CD4-positive, alpha-beta T cell treated with Interleukin-17A for 4 hours (primary cell): Measurements from ENCODE around the gene UTP25.

Experiments
- DNase-seq: peaks from one replicate; pipeline ENCODE4 v3.0.0-alpha.2; 2020; ENCODE audit warnings: mixed read lengths

The UTP25 gene

DNA sequence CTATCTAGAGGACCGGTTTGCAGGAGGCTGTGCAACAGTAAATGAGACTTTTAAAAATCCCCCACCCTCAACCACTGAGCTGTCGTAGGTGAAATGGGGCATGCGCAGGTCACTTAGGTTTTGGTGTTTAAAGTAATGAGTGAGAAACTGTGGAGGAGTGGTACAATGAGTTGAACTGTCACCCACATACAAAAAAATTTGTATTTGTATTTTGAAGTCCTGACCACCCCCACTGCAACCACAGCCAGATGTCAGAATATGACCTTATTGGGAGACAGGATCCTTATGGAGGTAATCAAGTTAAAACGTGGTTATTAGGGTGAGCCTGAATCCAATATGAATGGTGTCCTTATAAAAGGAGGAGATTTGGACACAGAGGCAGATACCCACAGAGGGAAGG lies 20.3 kb upstream of the UTP25 start:
- no peak for DNase-seq

DNA sequence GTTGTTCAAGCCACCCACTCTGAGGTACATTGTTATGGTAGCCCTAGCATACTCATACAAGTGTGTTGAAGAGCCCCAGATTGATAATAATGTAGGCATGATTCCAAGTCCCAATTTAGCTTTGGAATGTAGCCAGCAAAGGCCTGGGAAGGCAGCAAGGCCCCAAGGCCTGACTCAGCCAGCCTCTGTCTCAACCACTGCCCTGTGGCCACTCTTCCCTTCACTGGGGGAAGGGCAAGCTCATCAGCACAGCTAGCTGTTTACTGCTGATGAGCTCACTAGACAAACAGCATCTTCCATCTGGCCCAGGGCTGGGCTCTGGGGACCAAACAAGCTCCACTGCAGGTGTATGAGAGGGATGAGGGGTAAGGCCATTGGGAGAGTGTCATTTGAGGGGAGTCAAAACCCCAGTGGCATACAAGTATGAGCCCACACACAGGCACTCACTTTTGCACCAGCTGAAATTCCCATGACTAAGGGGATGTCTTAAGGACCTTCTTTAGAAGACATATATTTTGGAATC lies 19.7 kb upstream of the UTP25 start:
- no peak for DNase-seq

DNA sequence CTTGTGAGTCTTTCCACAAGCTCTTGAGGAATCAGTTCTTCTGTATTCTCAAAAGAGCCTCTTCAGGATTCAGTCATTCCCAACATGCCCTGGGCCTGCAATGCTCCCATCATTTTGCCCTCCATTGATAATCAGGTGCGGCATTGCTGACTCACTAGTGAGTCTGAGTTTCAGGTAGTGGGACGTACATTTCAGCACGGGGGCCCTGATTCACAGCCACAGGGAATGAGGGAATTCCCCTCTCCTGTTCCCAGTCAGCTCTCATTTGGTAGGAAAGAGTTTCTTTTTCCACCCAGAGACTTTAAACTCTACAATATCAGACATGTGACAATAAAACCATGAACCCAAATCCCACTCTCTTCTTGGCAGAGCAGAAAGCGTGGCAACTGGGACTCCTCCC lies 18.2 kb upstream of the UTP25 start:
- no peak for DNase-seq

DNA sequence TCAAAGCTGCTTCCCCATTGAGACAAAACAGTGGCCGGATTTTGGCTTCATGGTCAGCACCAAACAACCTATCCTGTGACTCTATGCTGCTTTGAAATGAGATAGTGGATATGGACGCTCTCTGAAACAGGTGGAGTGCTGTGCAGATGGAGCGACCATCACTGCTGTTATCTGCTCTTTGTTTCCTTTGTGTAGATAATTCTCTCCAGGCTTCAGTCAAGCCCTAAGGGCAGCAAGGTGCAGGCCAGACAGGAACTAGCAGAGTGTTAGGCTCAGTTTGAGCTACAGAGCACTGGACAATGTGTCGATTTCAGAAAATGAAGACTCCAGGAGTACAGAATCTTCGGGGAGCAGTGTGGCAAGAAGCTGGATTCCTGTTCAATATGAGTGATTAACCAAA lies 17.0 kb upstream of the UTP25 start:
- no peak for DNase-seq

DNA sequence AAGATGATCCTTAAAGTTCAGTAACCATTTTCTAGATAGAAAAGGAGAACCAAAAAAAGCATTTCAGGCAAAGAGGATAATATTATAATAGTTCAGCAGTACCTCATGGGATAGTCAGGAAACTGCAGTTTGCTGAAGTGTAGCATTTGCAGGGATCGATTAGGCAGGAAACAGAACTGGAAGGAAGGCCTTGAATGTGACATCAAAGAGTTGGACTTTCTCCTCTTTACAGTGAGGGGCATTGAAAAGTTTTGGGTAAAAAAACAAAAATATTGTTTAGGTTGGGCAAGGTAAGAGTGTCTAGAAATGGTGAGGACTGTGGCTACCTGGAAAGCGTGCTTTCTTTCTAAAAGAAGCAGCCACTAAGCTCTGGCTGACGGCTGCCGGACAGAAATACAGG lies 13.9 kb upstream of the UTP25 start:
- no peak for DNase-seq

DNA sequence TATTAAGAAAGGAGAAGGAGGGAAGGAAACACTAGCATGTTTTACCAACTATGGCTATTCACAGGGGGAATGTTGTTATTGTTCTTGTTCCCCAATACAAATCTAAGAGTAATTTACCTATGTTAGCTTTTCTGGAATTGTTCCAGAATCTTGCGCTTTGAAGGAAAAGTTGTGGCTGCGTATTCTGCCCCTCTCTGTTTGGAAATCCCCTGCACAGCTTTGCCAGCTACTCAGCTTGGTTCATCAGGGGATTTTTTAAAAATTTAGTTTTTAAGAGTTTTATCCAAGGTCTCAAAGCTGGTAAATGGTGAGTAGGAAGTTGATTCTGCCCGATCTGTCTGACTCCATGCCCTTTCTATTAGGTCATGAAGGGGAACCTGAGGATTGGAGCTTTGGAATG lies 12.3 kb upstream of the UTP25 start:
- DNase-seq, result no peak

DNA sequence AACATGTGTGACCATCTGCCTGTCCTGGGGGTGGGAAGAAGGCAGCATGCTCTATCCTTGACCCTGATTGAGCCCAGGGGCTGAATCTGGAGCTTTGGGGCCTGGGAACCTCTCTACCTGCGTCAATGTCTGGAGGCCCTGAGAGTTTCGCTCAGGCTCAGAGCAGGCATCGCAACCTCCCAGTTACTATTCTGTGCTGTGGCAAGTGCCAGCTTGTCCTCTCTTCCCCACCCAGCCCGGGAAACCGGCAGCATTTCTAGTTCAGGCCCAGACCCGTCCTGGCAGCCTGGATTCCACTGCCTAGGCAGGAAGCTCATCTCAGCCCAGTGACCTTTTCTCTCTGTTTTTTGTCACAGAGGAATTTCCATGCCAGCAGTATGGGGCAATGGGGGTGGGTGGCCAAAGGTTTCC lies 11.8 kb upstream of the UTP25 start:
- DNase-seq, result no peak

DNA sequence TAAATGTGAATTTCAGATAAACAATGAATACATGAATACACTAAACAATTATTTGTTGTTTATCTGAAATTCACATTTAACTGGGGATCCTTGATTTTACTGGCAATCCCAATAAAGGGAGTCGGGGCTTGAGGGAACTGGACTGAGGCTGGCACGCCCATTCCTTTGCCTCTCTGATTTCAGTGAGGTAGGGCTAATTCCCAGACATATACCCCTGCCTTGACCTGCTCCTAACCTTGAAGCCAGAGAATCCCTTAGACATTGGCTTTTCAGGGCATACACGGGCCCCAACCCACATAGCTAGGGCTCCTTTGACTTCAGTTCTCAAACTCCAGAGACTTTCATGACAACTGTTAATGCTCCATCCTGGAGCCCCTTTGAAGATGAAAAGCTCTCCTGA lies 10.8 kb upstream of the UTP25 start:
- no peak for DNase-seq

DNA sequence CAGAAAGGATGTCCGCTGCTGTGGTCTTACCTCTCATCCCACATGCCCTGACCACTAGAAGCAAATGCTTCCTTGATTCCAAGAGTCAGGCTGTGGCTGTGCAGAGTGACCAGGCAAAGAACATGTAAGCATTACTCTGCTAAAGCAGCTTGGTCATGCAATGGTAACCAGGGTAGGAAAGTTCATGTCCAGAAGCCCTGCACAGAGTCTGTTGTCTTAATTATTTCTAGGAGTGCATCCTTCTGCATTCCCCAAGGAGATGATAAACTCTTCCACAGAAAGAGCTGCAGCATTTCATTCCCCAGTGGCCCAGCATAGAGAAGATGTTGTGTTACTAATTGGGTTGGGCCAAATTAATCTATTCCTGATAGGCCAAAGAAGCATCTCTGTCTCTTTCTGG lies 10.1 kb upstream of the UTP25 start:
- DNase-seq, result no peak

DNA sequence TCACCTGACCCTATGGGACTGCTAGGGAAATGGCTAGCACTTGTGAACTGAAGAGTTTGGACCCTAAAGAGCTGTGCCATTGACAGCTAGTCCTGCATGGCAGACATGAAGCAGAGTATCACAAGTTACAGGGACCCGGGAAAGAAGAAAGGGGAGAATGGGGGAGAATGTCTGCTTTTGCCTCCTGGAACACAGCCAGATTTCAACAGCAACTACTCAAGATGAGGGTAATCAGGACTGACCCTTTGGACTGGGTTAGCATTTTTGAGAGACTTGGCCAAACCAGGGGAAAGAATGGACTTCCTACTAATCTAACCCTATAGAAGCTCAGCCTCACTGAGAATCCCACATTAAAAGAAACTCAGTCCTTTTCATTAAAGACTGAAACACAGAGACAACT lies 8.7 kb upstream of the UTP25 start:
- no peak for DNase-seq

DNA sequence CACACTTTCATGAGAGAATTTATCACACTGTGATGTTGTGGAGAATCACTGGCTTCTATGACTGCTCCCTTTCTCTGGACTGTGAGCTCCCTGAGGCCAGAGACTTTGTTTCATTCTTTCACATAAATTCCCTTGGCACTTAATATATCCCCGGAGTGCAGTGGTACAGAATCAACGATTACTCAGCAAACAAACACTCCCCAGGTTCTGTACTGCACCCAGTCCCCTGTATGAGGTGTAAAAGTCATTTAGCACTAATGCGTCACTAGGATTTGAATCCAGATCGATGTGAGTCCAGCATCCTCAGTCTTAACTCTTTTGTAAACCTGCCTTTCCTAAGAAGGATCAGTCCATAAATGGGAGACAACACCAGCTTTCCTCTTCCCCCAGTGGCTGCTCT lies 6.8 kb upstream of the UTP25 start:
- no peak for DNase-seq

DNA sequence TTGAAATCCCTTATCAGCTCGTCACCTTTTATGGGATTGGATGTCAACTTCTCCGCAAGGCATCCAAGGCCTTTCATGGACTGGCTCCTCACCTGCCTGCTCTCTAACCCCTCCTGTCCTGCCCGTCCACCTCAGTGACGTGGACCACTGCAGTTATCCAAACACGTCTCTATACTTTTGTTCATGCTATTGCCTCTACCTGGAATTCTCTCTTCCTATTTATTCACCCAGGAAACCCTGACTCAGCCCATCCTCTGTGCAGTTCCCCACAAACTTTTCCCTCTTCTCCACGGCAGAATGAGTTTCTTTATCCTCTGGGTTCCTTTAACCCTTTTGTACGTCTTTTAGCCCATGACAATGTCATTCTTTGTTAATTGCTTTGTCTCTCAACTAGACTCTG lies 5.1 kb upstream of the UTP25 start:
- DNase-seq, result no peak

DNA sequence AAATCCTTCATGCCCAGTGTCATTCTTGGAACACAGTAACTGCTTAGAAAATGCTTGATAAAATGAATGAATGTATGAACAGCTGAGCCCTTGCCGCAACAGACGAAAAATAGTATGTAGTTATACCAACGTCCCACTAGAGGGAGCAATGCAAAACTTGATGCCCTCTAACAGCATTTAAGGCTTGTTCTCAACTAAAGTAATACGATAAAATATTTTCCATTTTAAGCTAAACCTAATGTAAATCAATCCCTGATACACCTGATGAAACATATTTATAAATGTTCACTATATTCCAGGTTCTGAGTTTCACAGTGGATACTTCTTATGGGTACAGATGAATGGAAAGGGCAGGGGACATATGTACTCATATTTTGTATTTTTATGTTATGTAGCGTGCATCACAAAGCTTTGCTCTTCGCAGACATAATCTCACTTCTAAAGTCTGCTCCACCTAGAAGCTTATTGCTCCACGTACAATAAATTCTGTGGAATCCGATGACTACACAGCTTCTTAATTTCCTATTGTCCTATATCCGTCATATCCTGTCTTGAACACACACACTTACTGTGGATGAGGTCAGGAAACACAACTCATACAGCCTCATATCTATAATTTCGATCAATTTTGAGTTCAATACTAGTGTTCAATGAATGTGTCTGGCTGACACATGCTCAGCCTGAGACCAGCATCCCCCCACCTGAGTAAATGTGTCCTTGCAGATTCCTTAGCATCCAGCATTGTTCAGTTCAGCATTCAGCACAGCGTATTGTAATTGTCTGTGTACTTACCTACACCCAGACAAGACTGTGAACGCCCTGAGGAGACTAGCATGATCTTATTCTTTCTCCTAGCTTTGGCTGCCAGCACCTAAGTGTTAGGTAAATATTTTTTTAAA lies 4.4 kb upstream of the UTP25 start:
- DNase-seq, result peak; percentile 34

DNA sequence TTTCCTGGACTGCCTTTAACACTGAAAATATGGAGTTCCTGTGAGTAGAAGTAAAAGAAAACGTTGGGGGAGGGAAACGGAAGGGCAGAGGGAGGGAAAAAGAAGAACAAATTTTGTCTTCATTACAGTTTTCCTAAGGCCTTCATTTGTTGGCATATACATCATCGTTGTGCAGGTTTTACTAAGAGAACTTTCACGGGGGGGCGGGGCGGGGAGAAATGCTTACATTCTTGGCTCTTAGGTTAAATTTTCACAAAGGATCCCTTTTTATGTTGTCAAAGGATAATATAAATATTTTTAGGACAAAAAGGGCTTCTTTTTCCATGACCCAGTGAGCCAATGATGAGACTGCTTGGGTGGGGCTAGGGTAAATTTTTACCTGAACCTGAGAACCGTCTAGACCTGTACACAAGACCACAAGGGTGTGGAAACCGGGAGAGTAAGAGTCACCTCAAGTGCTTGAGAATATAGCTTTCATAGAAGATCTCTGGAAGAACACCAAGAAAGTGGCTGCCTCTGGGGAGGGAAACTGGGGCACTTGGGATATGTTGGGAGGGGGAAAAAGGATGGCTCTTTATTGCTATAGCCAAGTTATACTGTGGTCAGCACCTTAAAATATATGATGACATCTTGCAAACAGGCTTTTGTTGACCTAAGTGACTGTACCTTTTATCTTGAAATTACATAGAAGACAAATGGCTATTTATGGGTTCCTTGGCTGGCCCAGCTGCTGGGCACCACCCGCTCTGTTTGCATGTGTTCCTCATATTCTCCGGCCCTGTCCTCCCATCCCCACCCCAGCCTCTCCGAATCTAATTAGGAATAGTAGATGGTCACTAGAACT lies 2.0 kb upstream of the UTP25 start:
- DNase-seq, result no peak

DNA sequence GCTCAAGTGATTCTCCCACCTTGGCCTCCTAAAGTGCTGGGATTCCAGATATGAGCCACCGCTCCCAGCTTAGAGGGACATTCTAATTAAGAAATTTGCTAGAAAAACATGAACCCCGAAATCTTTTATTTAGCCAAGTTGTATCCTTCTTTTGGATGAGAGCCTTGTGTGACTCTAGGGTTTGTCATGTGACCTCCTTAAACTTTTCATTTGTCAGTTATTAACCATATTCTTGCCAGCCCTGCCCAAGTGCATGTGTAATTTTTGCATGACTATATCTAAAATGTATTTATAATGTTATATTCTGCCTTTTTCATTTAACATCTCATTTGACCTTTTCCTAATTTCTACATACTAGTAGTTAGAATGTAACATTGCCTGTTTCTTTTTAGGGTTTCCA lies 1.9 kb downstream of the UTP25 start:
- no peak for DNase-seq

DNA sequence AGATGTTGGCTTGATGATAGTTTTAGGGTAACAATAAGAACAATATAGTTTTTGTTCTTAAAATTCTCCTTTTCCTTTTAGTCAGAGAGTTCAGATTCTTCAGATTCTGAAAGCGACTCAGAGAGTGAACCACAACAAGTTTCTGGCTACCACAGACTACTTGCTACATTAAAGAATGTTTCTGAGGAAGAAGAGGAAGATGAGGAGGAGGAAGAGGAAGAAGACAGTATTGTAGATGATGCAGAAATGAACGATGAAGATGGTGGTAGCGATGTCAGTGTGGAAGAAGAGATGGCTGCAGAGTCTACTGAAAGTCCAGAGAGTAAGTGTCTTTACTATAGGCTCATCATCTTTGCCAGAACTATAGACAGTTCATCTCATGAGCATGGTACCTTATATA lies 3.0 kb downstream of the UTP25 start:
- DNase-seq, result no peak

DNA sequence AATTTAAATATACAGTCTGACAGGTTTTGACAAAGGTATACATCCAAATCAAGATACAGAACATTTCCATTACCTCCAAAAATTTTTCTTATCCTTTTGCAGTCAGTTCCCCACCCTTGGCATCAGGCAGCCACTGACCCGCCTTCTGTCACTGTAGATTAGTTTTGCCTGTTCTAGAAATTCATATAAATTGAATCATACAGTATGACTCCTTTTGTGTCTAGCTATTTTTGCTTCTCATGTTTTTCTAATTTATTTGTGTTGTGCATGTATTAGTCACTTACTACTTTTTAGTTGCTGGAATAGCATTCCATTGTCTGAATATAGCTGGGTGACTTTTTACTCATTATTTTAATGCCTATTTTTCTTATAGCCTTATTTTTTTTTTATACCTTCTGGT lies 3.8 kb downstream of the UTP25 start:
- no peak for DNase-seq

DNA sequence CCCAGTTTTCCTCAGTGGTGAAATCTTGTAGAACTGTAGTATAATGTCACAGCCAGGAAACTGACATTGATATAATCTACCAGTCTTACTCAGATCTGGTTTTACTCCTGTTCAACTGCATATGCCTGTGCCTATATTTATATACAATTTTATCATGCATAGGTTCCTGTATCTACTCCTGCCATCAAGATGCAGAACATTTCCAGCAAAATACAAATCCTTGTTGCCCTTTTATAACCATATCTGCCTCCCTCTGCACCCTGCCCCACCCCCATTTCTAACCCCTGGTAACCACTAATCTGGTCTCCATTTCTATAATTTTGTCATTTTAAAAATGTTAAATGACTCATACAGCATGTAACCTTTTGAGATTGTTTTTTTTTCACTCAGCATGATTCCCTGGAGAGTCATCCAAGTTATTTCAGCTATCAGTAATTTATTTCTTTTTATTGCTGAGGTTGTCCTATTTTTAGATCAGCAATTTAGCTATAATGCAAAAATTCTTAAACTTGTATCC lies 8.1 kb downstream of the UTP25 start:
- no peak for DNase-seq

DNA sequence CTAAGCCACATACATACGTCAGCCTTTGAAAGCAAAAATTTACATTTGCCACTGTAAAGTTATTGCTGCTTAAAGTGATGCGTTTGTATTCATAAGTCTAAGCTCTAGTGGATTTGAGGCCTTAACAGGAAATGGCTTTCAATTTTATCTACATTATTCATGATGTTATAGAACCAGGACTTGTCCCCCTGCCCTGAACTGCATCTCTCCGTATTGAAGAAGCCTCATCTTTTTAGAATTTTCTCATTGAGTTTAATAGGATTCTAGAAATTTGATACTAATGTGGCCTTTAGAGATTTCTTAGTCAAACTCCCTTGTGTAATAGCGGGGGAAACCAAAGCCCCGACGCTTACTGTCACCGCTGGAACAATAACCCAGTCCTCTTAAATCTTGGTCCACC lies 9.9 kb downstream of the UTP25 start:
- DNase-seq, result no peak

DNA sequence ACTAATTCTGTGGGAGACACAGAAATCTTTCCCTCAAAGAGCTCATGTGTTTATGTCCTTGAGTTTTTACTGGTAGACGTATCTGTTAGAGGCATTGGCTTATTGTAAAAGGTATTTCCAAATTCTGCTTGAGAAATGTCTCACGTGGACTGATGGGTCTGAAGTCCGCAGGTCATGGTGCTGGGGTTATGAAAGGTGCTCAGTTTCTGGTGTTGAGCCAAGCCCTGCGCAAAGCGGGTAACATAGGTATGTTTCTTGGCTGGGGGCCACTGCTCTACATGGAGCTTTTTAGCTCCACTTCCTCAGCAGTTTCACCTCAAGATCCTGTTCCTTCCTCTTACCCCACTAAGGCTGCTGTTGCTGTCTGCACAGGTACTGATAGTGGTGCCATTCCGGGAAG lies 10.8 kb downstream of the UTP25 start:
- no peak for DNase-seq

DNA sequence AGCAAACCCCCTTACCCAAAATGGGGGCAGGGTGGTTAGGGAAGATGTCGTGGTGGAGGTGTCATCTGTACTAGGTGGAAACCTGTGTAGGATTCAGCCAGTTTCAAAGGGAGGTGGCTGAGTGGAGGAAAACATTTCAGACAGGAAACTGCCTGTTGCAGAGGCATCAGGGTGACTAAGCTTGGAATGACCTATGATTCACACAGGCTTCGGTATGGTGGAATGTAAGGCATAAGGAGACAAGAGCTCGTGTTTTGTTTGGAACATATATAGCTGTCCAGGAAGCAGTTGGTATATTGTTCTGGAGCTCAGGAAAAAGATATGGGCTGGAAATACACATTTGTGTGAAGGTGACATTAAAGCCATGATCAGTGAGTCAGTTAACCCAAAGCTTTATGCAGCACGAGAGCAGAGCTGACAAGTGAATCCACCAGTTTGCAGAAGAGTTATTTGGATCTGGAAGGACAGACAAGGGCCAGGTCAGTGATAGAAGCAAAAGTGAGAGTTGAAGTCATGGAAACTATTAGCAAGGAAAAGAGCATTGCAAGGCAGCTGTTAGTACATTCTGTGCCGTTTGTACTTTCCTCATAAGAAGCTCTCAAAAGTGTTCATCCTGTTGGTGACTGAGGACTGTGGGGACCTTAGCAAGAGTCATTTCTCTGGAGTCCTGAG lies 12.2 kb downstream of the UTP25 start:
- no peak for DNase-seq

DNA sequence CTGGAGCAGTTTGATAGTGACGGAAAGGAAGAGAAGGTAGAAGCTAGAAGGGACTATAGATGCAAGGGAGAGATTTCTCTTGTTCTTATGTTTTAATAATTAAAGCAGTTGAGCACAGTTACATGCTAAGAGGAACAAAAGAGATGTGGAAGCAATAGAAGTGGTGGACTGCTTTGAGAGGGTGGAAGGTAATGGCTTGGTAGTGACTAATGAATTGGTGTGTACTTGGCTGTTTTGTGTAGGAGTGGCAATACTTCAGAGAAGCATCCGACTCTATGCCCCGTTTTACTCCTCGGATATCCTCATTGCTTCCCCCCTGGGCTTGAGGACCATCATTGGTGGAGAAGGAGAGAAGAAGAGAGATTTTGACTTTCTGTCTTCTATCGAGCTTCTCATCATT lies 12.8 kb downstream of the UTP25 start:
- DNase-seq, result no peak

DNA sequence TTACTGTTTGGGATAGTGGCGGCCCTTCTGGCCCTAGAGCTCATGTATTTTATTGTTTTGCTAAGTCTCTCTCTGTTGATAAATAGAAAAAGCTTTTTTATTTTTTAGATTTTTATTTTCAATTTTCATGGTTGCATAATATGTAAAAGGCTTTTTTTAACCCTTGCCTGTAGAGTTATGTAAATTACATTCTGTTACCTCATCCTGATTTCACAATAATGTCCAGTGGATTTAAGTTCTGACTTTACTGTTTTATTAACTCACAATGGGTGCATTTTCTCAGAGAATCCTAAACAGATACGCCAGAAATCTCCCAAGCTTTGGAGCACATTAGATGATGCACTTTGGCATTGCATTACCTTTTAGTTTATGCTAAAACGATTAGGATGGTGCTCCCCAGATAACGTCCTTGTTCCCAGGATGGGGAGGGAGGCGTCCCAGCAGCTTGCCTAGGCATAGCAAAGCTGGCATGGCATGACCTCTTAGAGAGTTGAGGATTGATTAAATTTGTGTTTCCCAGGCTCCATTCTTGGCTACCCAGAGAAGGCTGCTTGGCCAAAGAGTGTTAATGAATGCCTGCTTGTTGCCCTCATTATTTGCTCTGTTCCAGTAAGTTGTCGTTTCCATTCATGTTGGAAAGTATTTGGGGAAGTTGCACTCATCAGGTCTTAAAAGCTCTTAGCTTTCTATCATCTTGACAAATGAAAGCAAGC lies 17.1 kb downstream of the UTP25 start:
- DNase-seq, result no peak
